Activated CD4-positive, alpha-beta T cell treated with anti-CD3 and anti-CD28 coated beads, Interleukin-10, Interleukin-2, amounts not matched to agents 100 ng/mL and 50 ng/mL, durations not matched to agents 16 hours and 8 hours (primary cell): ENCODE results near the gene RLF.

Source experiments
- DNase-seq: peaks from one replicate; pipeline ENCODE4 v3.0.0-alpha.2; 2020

RLF gene

GRCh38 chr1:40281853-40282252, 120.7 kb downstream of the RLF start:
- DNase-seq, result no peak
